Colonic mucosa (tissue), 4 donors: Measurements from ENCODE around the gene COL16A1. TPM values are rescaled to one million over a fixed set of nuclear protein-coding genes. Genes with fewer than 3 reads are reported as not detected.

Experiments used
- DNase-seq: peaks from one replicate; pipeline ENCODE4 v3.0.0-alpha.2; 2020
- H3K27ac ChIP-seq: fragments of 200-600 bp; one replicate; pipeline ENCODE4 v1.8.0; 2021
- H3K27me3 ChIP-seq: fragments of 200-600 bp; one replicate; pipeline ENCODE4 v1.8.0; 2021
- H3K36me3 ChIP-seq: fragments of 200-600 bp; one replicate; pipeline ENCODE4 v1.8.0; 2021
- H3K4me1 ChIP-seq: fragments of 200-600 bp; one replicate; pipeline ENCODE4 v1.8.0; 2021; ENCODE audit warnings: mild to moderate bottlenecking
- H3K4me3 ChIP-seq: fragments of 200-600 bp; one replicate; pipeline ENCODE4 v1.8.0; 2021
- H3K9ac ChIP-seq, 2 donors: one replicate each; pipeline ENCODE4 v1.7.0; 2013; ENCODE audit warnings: control low read depth in 2 of 2, low read depth in 2 of 2, low read length in 2 of 2
- H3K9me3 ChIP-seq: fragments of 200-600 bp; one replicate; pipeline ENCODE4 v1.8.0; 2021
- intact Hi-C: fragments of 100-400 bp; cut with DNase I; formaldehyde crosslinking; loops from one replicate; pipeline ENCODE4 v1.14.1; 2022
- total RNA-seq, 2 donors: library from RNA; stranded (reverse); fragmentation: NEBNext Ultra II Directional in 1 of 2; extraction: Animal tissue kit (Norgen Biotek cat#: 25700) in 1 of 2; gene quantifications; one replicate each; pipeline ENCODE4 v1.2.1, GENCODE V29; 2021
- TF ChIP-seq, protein P1 (sequence below): fragments of 200-600 bp; IDR thresholded peaks from one replicate; pipeline ENCODE4 v1.8.0; 2022; ENCODE audit warnings: antibody characterized with exemption, mild to moderate bottlenecking
- donor health status: healthy.
- donor health status: DM: no; HTN: no; CAD: no.
- donor health status: DM: no; HTN: no; CAD: no.

The COL16A1 gene
- total RNA-seq, 2 donors from 2014 or later = 9.0 to 15.4 TPM

DNA sequence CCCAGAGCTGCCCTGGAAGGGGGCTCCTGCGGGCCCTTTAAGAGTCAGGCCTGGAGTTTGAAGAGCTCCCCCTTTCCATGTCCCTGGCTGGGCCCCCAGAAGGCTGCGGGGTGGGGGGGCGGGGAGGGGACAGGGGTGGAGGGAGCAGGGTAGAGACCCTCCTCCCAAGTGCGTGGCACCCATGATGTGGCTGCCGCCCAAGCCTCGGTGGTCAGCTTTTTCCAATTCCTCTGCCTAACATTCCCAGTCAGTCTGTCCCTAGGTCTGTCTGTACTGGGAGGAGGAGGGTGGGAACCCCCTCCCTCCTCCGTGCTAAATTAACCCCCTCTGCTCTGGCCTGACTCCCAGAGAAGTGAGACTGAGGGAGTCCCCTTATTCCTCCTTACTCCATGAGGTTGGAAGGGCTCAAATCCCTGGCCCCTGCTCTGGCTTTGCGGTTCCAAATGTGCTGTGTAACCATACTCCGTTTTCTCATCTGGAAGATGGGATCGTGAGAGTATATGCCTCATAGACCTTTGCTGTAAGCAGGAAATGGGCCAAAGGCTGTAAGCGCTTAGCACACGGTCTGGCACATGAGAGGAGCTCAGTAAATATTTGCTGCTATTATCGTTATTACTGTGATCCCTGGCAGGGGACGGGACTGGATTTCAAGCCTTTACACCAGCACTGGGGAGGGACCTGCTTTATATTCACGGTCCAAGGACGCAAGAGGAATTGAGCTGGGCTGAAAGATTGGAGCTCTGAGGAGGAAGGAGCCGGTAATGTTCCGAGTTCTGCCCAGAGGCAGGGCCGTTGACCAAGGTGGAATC is 658 bp upstream of the COL16A1 start:
- no peaks in the 10 kb centered on the region for H3K9me3 ChIP-seq
- peak overlapping the region; percentile 4 for H3K4me3 ChIP-seq
- H3K36me3 ChIP-seq = no peaks in the 10 kb centered on the region
- peaks cover 14% of the 10 kb centered on the region for H3K4me1 ChIP-seq
- H3K27me3 ChIP-seq = no peaks in the 10 kb centered on the region
- peak overlapping the region; percentile 7 to 46 for H3K9ac ChIP-seq
- intact Hi-C loops = loop anchor here (5.0 kb wide), 1 partner anchor 42 kb away; no protein-coding TSS in a partner anchor
- TF ChIP-seq, protein P1, sequence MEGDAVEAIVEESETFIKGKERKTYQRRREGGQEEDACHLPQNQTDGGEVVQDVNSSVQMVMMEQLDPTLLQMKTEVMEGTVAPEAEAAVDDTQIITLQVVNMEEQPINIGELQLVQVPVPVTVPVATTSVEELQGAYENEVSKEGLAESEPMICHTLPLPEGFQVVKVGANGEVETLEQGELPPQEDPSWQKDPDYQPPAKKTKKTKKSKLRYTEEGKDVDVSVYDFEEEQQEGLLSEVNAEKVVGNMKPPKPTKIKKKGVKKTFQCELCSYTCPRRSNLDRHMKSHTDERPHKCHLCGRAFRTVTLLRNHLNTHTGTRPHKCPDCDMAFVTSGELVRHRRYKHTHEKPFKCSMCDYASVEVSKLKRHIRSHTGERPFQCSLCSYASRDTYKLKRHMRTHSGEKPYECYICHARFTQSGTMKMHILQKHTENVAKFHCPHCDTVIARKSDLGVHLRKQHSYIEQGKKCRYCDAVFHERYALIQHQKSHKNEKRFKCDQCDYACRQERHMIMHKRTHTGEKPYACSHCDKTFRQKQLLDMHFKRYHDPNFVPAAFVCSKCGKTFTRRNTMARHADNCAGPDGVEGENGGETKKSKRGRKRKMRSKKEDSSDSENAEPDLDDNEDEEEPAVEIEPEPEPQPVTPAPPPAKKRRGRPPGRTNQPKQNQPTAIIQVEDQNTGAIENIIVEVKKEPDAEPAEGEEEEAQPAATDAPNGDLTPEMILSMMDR = no peak
- peak; percentile 45 for DNase-seq
- peak overlapping the region; percentile 67 for H3K27ac ChIP-seq

DNA sequence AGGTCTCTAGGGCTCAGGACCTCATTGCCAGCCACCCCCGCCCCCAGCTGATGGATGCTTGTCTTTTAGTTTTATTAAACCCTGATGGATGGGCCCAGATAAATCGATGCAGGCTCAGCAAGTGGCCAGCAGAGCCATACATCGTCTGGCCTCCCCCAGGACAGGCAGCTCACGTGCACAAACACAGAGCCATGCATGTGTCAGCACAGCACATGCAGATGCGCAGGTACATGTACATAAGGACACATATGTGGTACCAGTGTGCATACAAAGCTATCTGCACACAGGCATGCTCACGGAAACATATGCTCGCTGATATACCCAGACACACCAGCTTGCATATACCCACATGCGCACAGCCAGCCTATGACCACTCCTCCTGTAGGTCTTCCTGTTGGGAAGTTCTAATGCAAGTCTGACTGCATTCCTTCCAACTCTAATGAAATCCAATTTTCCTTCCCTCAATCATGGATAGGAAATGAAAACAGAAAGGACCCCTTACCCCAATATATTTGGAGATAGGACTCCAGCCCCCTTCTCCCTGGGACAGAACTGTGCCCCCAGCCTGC is 897 bp downstream of the COL16A1 start:
- TF ChIP-seq, protein P1 = no peak
- H3K4me3 ChIP-seq = peak overlapping the region; percentile 4
- no peaks in the 10 kb centered on the region for H3K27me3 ChIP-seq
- no peak for DNase-seq
- H3K9ac ChIP-seq = peak overlapping the region; percentile 52 to 57
- intact Hi-C loops = no loop called here
- no peaks in the 10 kb centered on the region for H3K9me3 ChIP-seq
- no peaks in the 10 kb centered on the region for H3K36me3 ChIP-seq
- H3K4me1 ChIP-seq = peaks cover 14% of the 10 kb centered on the region
- no peak overlapping the region for H3K27ac ChIP-seq

DNA sequence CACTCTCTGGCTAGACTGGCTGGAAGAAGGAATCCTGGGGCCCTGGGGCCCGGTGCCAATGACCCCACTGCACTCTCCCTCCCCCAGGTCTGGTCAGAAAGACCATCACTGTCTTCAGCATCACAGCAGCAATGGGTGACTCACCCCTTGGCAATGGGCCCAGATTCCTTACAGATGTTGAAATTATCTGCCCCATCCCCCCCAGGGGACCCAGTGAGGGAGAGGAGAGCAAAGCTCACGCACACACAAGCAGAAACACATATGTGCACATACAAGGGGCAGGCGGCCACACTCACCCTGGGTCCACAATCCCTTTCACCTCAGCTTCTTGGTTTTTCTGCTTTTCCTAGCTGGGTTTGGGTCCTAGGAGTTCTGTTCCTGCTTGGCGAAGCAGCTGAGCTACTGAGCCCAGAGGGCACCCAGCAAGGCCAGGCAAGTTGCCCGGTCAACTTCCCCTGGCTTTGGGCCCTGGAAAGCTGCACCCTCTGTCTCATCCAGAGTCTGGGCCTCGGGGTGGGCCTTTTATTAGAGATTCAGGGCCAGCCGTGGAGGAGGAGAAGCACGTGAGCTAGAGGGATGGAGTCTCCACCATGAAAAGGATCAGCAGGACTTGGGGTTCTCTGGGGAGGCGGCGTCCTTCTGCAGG is 2.6 kb downstream of the COL16A1 start:
- peaks cover 14% of the 10 kb centered on the region for H3K4me1 ChIP-seq
- peak overlapping the region; percentile 62 for H3K27ac ChIP-seq
- no peak overlapping the region for H3K4me3 ChIP-seq
- TF ChIP-seq, protein P1 = no peak
- intact Hi-C loops = no loop called here
- H3K36me3 ChIP-seq = no peaks in the 10 kb centered on the region
- no peaks in the 10 kb centered on the region for H3K9me3 ChIP-seq
- peak; percentile 81 for DNase-seq
- H3K9ac ChIP-seq = peak overlapping the region in 1 of 2 donors; percentile 53
- no peaks in the 10 kb centered on the region for H3K27me3 ChIP-seq

DNA sequence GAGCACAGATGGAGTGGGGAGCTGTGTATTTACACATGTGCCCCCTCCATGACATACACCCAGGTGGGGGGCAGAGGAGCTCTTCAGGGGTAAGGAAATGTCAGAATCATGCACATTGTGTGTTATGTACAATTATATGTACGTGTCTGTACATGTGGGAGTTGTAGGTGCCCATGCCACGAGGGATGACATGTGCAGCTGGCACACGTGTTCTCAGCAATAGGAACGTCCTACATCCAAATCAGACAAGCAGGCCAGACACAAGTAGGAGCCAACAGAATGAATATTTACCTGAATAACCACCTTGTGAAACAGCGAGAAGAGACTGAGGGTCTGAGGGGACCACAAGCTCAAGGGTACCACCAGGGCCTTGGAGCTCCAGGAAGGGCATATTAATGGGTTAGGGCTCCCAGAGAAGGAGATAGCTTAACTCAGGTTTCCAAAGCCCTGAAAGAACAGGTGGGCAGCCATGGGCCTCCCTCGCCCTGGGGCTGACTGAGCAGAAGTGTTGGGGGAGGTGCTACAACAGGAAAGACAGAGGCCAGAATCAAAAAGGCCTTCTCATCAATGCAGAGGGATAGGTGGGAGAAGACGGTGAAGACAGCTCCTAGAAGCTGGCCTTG is 3.2 kb downstream of the COL16A1 start:
- H3K36me3 ChIP-seq = no peaks in the 10 kb centered on the region
- TF ChIP-seq, protein P1 = no peak
- no peak for DNase-seq
- H3K9ac ChIP-seq = no peak overlapping the region
- intact Hi-C loops = no loop called here
- peaks cover 14% of the 10 kb centered on the region for H3K4me1 ChIP-seq
- H3K27me3 ChIP-seq = no peaks in the 10 kb centered on the region
- H3K4me3 ChIP-seq = no peak overlapping the region
- no peaks in the 10 kb centered on the region for H3K9me3 ChIP-seq
- H3K27ac ChIP-seq = peak overlapping the region; percentile 62

DNA sequence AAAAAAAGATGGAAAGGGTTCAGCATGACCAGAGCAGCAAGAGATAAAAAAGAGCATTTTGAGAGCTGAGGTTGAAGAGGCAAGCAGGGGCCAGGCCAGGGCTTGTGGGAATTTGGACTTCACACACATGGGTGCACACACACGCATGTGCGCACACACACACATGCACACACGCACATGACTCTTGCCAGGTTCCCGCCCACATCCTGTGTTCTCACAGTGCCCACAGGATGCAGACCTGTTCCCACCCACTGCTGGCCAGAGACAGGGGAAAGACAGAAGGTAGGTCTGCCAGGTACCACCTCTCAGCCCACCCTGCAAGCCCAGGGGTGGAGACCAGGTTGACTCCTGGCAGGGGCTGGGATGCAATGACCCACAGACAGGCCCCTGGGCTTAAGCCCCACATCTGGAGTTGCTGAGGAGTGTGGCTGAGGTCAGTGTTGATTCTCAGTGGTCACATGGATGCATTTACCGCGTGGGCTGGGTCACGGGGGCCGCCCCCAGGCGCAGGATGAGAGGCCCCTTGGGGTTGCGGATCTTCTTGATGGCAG is 4.4 kb downstream of the COL16A1 start:
- intact Hi-C loops = no loop called here
- no peak for DNase-seq
- Histone ChIP-seq H3K4me1 (peaks cover 2% of the 10 kb centered on the region), H3K27me3 (no peaks in the 10 kb centered on the region), H3K9me3 (no peaks in the 10 kb centered on the region), H3K4me3 (no peak overlapping the region), H3K27ac (no peak overlapping the region), H3K9ac (no peak overlapping the region), H3K36me3 (no peaks in the 10 kb centered on the region)
- TF ChIP-seq, protein P1 = no peak
